Nephron progenitor cell (in vitro differentiated cells): ENCODE measurements around the gene ATAD2B.

Source experiments
- DNase-seq: peaks from one replicate; pipeline ENCODE4 v3.0.0; 2021
- H3K27ac Mint-ChIP-seq: 2 replicates; pipeline ENCODE4 v1.8.0; 2021; ENCODE audit warnings: mild to moderate bottlenecking, moderate library complexity, mixed read lengths
- H3K27me3 Mint-ChIP-seq: 2 replicates; pipeline ENCODE4 v1.8.0; 2021; ENCODE audit warnings: mild to moderate bottlenecking, low read depth, mixed read lengths; ENCODE audit not compliant: poor library complexity
- H3K36me3 Mint-ChIP-seq: 2 replicates; pipeline ENCODE4 v1.8.0; 2021; ENCODE audit warnings: low read depth, mixed read lengths
- H3K4me1 Mint-ChIP-seq: 2 replicates; pipeline ENCODE4 v1.8.0; 2021; ENCODE audit warnings: mixed read lengths
- H3K4me3 Mint-ChIP-seq: 2 replicates; pipeline ENCODE4 v1.8.0; 2021; ENCODE audit warnings: mild to moderate bottlenecking, moderate library complexity, mixed read lengths
- H3K9me3 Mint-ChIP-seq: 2 replicates; pipeline ENCODE4 v1.8.0; 2021; ENCODE audit warnings: mild to moderate bottlenecking, moderate library complexity, mixed read lengths
- CTCF ChIP-seq: fragments of 200-600 bp; sonication (generic); IDR thresholded peaks from 2 replicates; pipeline ENCODE4 v1.5.0; 2021; ENCODE audit warnings: antibody characterized with exemption

Gene ATAD2B

GRCh38 chr2:23871206-23871605 is 55.7 kb downstream of the ATAD2B start:
- Mint-ChIP-seq H3K27ac (peak overlapping the region; percentile 12), H3K4me1 (no peaks in the 10 kb centered on the region), H3K9me3 (no peaks in the 10 kb centered on the region), H3K27me3 (peaks cover 3% of the 10 kb centered on the region), H3K4me3 (no peak overlapping the region), H3K36me3 (peaks cover 61% of the 10 kb centered on the region)
- DNase-seq: no peak
- TF ChIP-seq CTCF: no peak

- Mint-ChIP-seq H3K9me3 (no peaks in the 10 kb centered on the region), H3K27me3 (peaks cover 3% of the 10 kb centered on the region), H3K4me3 (no peak overlapping the region), H3K27ac (no peak overlapping the region), H3K36me3 (peaks cover 53% of the 10 kb centered on the region), H3K4me1 (no peaks in the 10 kb centered on the region)
- no peak for TF ChIP-seq CTCF
- DNase-seq: no peak
Observed at GRCh38 chr2:23867449-23867848, 59.5 kb downstream of the ATAD2B start.

- Mint-ChIP-seq H3K27ac (no peak overlapping the region), H3K9me3 (no peaks in the 10 kb centered on the region), H3K4me1 (no peaks in the 10 kb centered on the region), H3K36me3 (peaks cover 46% of the 10 kb centered on the region), H3K27me3 (peaks cover 3% of the 10 kb centered on the region), H3K4me3 (no peak overlapping the region)
- TF ChIP-seq CTCF: no peak
- DNase-seq: no peak
Observed at GRCh38 chr2:23862716-23863426, 64.1 kb downstream of the ATAD2B start.

GRCh38 chr2:23861952-23862351 is 65.0 kb downstream of the ATAD2B start:
- H3K9me3 Mint-ChIP-seq: no peaks in the 10 kb centered on the region
- no peak for DNase-seq
- H3K27me3 Mint-ChIP-seq: peaks cover 3% of the 10 kb centered on the region
- H3K4me1 Mint-ChIP-seq: no peaks in the 10 kb centered on the region
- peaks cover 40% of the 10 kb centered on the region for H3K36me3 Mint-ChIP-seq
- no peak overlapping the region for H3K27ac Mint-ChIP-seq
- H3K4me3 Mint-ChIP-seq: no peak overlapping the region
- no peak for TF ChIP-seq CTCF

GRCh38 chr2:23859983-23860382 is 66.9 kb downstream of the ATAD2B start:
- no peak for TF ChIP-seq CTCF
- Mint-ChIP-seq H3K27ac (no peak overlapping the region), H3K27me3 (no peaks in the 10 kb centered on the region), H3K4me3 (no peak overlapping the region), H3K9me3 (no peaks in the 10 kb centered on the region), H3K36me3 (peaks cover 41% of the 10 kb centered on the region), H3K4me1 (no peaks in the 10 kb centered on the region)
- DNase-seq: no peak

- no peak for TF ChIP-seq CTCF
- no peaks in the 10 kb centered on the region for H3K27me3 Mint-ChIP-seq
- H3K27ac Mint-ChIP-seq: no peak overlapping the region
- no peak for DNase-seq
- no peaks in the 10 kb centered on the region for H3K9me3 Mint-ChIP-seq
- peaks cover 45% of the 10 kb centered on the region for H3K36me3 Mint-ChIP-seq
- no peak overlapping the region for H3K4me3 Mint-ChIP-seq
- no peaks in the 10 kb centered on the region for H3K4me1 Mint-ChIP-seq
Observed at GRCh38 chr2:23859234-23859633, 67.7 kb downstream of the ATAD2B start.
